Testis (tissue), 3 donors: ENCODE measurements around the gene GOSR1. TPM values are rescaled to one million over a fixed set of nuclear protein-coding genes. Genes with fewer than 3 reads are reported as not detected.
"Not testable (repeated sequence)": the region's sequence is repeated elsewhere in the genome, so short reads cannot be mapped to it uniquely, and the experiment has no call there.

Source experiments
- DNase-seq: peaks from one replicate; pipeline ENCODE4 v3.0.0-alpha.2; 2019
- H3K27ac ChIP-seq, 2 donors: fragments of 200-600 bp; sonication (generic); one replicate each; pipeline ENCODE4 v1.5.1; 2019
- H3K27me3 ChIP-seq: fragments of 200-600 bp; sonication (generic); one replicate; pipeline ENCODE4 v1.5.1; 2019
- H3K36me3 ChIP-seq: fragments of 200-600 bp; sonication (generic); one replicate; pipeline ENCODE4 v1.5.1; 2017; ENCODE audit warnings: low read depth; ENCODE audit errors: missing control alignments
- H3K4me1 ChIP-seq: fragments of 200-600 bp; sonication (generic); one replicate; pipeline ENCODE4 v1.5.1; 2019
- H3K4me3 ChIP-seq, 2 donors: fragments of 200-600 bp; sonication (generic); one replicate each; pipeline ENCODE4 v1.5.1; 2017 to 2019
- H3K9me3 ChIP-seq: fragments of 200-600 bp; sonication (generic); one replicate; pipeline ENCODE4 v1.5.1; 2017
- POLR2A ChIP-seq: fragments of 450-650 bp; IDR thresholded peaks from one replicate; pipeline ENCODE4 v1.6.1; 2017; ENCODE audit warnings: antibody characterized with exemption, mild to moderate bottlenecking, moderate library complexity
- WGBS, 2 donors: methylation state at CpG; one replicate each; pipeline ENCODE4 v1.1.5; 2018; 5-methylcytosine and 5-hydroxymethylcytosine counted together
- intact Hi-C: fragments of 100-400 bp; cut with DNase I; formaldehyde crosslinking; loops from one replicate; pipeline ENCODE4 v1.15.1; 2023; ENCODE audit warnings: low total_unique reads
- polyA plus RNA-seq: library from polyadenylated mRNA; stranded (reverse); fragments of 350-450 nt; fragmentation: Illumina TruSeq; extraction: RNeasy Lipid Tissue Mini Kit (QIAGEN cat#74804); gene quantifications from one replicate; pipeline ENCODE4 v1.2.3, GENCODE V29; 2014; ENCODE audit warnings: low read depth, low replicate concordance; ENCODE audit not compliant: insufficient read depth
- total RNA-seq, 2 donors: library from RNA; depleted of rRNA; stranded (reverse); fragments of >200 nt; gene quantifications; one replicate each; pipeline ENCODE4 v1.2.3, GENCODE V29; 2016
- TF ChIP-seq, protein P1 (sequence below), 3 experiments: fragments of 450-650 bp in 2 of 3; fragments of 200-600 bp in 1 of 3; sonication (generic) in 1 of 3; IDR thresholded peaks; one replicate each; pipeline ENCODE4 v1.5.1; 2016 to 2019; ENCODE audit warnings: antibody characterized with exemption in 3 of 3, mild to moderate bottlenecking in 2 of 3, moderate library complexity in 1 of 3

The GOSR1 gene
- total and polyA plus RNA-seq, 3 donors from 2014 or later = 52.9 to 69.9 (median 61.7) TPM

- WGBS, 2 donors = 88 to 95% methylated on average over 8 of the region's 8 CpGs
- DNase-seq = no peak
- no peaks in the 10 kb centered on the region for H3K9me3 ChIP-seq
- TF ChIP-seq, protein P1, sequence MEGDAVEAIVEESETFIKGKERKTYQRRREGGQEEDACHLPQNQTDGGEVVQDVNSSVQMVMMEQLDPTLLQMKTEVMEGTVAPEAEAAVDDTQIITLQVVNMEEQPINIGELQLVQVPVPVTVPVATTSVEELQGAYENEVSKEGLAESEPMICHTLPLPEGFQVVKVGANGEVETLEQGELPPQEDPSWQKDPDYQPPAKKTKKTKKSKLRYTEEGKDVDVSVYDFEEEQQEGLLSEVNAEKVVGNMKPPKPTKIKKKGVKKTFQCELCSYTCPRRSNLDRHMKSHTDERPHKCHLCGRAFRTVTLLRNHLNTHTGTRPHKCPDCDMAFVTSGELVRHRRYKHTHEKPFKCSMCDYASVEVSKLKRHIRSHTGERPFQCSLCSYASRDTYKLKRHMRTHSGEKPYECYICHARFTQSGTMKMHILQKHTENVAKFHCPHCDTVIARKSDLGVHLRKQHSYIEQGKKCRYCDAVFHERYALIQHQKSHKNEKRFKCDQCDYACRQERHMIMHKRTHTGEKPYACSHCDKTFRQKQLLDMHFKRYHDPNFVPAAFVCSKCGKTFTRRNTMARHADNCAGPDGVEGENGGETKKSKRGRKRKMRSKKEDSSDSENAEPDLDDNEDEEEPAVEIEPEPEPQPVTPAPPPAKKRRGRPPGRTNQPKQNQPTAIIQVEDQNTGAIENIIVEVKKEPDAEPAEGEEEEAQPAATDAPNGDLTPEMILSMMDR (IDR thresholded peaks at IDR 0.05) = no peak
- TF ChIP-seq POLR2A = no peak
- no peaks in the 10 kb centered on the region for H3K36me3 ChIP-seq
- intact Hi-C loops = no loop called here
- H3K4me1 ChIP-seq = no peaks in the 10 kb centered on the region
- H3K27me3 ChIP-seq = no peaks in the 10 kb centered on the region
- H3K27ac ChIP-seq = no peak overlapping the region
- no peak overlapping the region for H3K4me3 ChIP-seq
These were observed 64.6 kb downstream of the GOSR1 start for GRCh38 chr17:30541802-30542201.

DNA sequence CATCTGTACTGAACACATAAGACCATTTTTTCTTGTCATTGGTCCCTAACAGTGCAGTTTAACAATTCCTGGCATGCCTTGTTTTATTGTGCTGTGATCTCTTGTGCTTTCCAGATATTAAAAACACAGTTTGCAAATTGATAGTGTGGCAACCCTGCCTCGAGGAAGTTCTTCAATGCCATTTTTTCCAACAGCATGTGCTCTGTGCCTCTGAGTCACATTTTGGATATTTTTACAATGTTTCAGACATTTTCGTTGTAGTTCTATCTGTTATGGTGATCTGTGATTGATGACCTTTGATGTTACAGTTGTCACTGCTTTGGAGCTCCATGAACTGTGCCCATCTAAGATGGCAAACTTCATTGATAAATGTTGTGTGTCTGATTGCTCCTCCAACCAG, 66.2 kb downstream of the GOSR1 start:
- TF ChIP-seq POLR2A = no peak
- TF ChIP-seq, protein P1 (IDR thresholded peaks at IDR 0.05) = no peak
- no peaks in the 10 kb centered on the region for H3K36me3 ChIP-seq
- H3K27me3 ChIP-seq = no peaks in the 10 kb centered on the region
- H3K4me1 ChIP-seq = no peaks in the 10 kb centered on the region
- DNase-seq = no peak
- H3K4me3 ChIP-seq = no peak overlapping the region
- no peaks in the 10 kb centered on the region for H3K9me3 ChIP-seq
- intact Hi-C loops = no loop called here
- H3K27ac ChIP-seq = no peak overlapping the region
- 48 to 54% methylated on average over 2 of the region's 2 CpGs for WGBS, 2 donors

- no peak for DNase-seq
- H3K27me3 ChIP-seq = no peaks in the 10 kb centered on the region
- no peaks in the 10 kb centered on the region for H3K9me3 ChIP-seq
- intact Hi-C loops = no loop called here
- no peak overlapping the region for H3K27ac ChIP-seq
- no peak overlapping the region for H3K4me3 ChIP-seq
- H3K36me3 ChIP-seq = no peaks in the 10 kb centered on the region
- 69 to 74% methylated on average over 2 of the region's 2 CpGs for WGBS, 2 donors
- TF ChIP-seq POLR2A = no peak
- TF ChIP-seq, protein P1 (IDR thresholded peaks at IDR 0.05) = no peak
- H3K4me1 ChIP-seq = no peaks in the 10 kb centered on the region
These were observed 67.8 kb downstream of the GOSR1 start for GRCh38 chr17:30545024-30545423.

DNA sequence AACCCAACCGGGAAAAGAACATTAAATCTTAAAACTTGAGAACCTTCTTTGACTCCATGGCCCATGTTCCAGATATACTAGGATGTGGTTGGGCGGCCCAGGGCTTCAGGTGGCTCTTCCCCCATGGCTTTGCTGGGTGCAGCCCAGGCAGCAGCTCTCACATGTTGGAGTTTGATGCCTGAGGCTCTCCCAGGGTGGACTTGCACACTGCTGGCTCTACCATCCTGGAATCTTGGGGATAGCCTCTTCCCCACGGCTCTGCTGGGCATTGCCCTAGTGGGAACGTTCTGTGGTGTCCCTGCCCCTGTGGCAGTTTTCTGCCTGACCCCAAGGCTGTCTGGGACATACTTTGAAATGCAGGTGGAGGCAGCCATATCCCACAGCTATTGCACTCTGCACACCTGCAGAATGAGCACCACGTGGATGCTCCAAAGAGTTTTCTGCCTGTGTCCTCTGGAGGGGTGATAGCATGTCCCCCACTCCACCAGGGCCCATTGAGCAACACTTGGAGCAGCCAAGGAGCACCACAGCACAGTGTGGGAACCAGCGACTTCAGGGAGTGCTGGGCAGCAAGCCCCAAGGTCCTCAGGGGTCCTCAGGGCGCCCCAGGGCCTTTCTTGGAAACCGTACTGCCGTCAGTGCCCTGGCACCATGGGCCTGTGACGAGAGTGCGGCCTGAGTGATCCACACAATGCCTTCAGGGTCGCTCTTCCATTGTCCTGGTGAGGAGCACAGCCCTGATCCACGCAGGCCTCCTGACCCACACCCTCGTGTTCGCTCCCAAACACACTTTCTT, 70.8 kb downstream of the GOSR1 start:
- TF ChIP-seq POLR2A = no peak
- TF ChIP-seq, protein P1 (IDR thresholded peaks at IDR 0.05) = no peak
- H3K36me3 ChIP-seq = no peaks in the 10 kb centered on the region
- 92% methylated on average over 9 to 15 of the region's 15 CpGs for WGBS, 2 donors
- intact Hi-C loops = no loop called here
- no peaks in the 10 kb centered on the region for H3K4me1 ChIP-seq
- no peak overlapping the region for H3K27ac ChIP-seq
- no peak for DNase-seq
- no peak overlapping the region for H3K4me3 ChIP-seq
- no peaks in the 10 kb centered on the region for H3K27me3 ChIP-seq
- no peaks in the 10 kb centered on the region for H3K9me3 ChIP-seq

- H3K4me3 ChIP-seq, H3K9me3 ChIP-seq, intact Hi-C loops, H3K27me3 ChIP-seq, H3K4me1 ChIP-seq, H3K36me3 ChIP-seq, H3K27ac ChIP-seq, DNase-seq: not testable (repeated sequence)
- WGBS, 2 donors = 92 to 94% methylated on average over 4 of the region's 4 CpGs
These were observed 72.0 kb downstream of the GOSR1 start for GRCh38 chr17:30549181-30549580.
